ENCODE measurements around the gene ARAP1.

ARAP1 gene

GRCh38 chr11:72760539-72761405, 8.6 kb upstream of the ARAP1 start:
- DNase-seq: no peak

- DNase-seq: no peak
Measured at GRCh38 chr11:72759468-72759985, 7.3 kb upstream of the ARAP1 start.

GRCh38 chr11:72758690-72759389, 6.6 kb upstream of the ARAP1 start:
- no peak for DNase-seq

- no peak for DNase-seq
Measured at GRCh38 chr11:72758304-72758689, 6.1 kb upstream of the ARAP1 start.

- no peak for DNase-seq
Measured at GRCh38 chr11:72755713-72756285, 3.6 kb upstream of the ARAP1 start.

GRCh38 chr11:72754544-72755155, 2.4 kb upstream of the ARAP1 start:
- DNase-seq: no peak

GRCh38 chr11:72754149-72754543, 1.9 kb upstream of the ARAP1 start:
- no peak for DNase-seq

- no peak for DNase-seq
Measured at GRCh38 chr11:72753341-72754148, 1.3 kb upstream of the ARAP1 start.

- DNase-seq: no peak
Measured at GRCh38 chr11:72751116-72752087, 806 bp downstream of the ARAP1 start.

- no peak for DNase-seq
Measured at GRCh38 chr11:72750556-72751115, 1.6 kb downstream of the ARAP1 start.

- no peak for DNase-seq
Measured at GRCh38 chr11:72750086-72750485, 2.1 kb downstream of the ARAP1 start.

- no peak for DNase-seq
Measured at GRCh38 chr11:72747289-72747855, 4.8 kb downstream of the ARAP1 start.

- no peak for DNase-seq
Measured at GRCh38 chr11:72746821-72747220, 5.4 kb downstream of the ARAP1 start.

GRCh38 chr11:72745925-72746550, 6.2 kb downstream of the ARAP1 start:
- no peak for DNase-seq

GRCh38 chr11:72745511-72745910, 6.7 kb downstream of the ARAP1 start:
- DNase-seq: no peak

- DNase-seq: no peak
Measured at GRCh38 chr11:72744474-72744873, 7.7 kb downstream of the ARAP1 start.

GRCh38 chr11:72743321-72744221, 8.6 kb downstream of the ARAP1 start:
- no peak for DNase-seq

- no peak for DNase-seq
Measured at GRCh38 chr11:72742513-72743320, 9.5 kb downstream of the ARAP1 start.
